K562 (cell line): ENCODE measurements around the gene RNF187. TPM values are rescaled to one million over a fixed set of nuclear protein-coding genes. Genes with fewer than 3 reads are reported as not detected.
A peak's percentile ranks its signal among the peaks of the same experiment; 100 is the strongest.

ENCODE experiments used
- ARID1B ChIP-seq: fragments of 450-650 bp; IDR thresholded peaks from 2 replicates; pipeline ENCODE4 v1.6.1; 2016; ENCODE audit warnings: antibody characterized with exemption, mild to moderate bottlenecking, inconsistent platforms
- ASH1L ChIP-seq: fragments of 450-650 bp; IDR thresholded peaks from 2 replicates; pipeline ENCODE4 v1.6.1; 2018; ENCODE audit warnings: borderline replicate concordance, mild to moderate bottlenecking, low read depth; ENCODE audit not compliant: partially characterized antibody
- CBFB ChIP-seq: sonication (generic); formaldehyde crosslinking; IDR thresholded peaks from 2 replicates; pipeline ENCODE4 v1.4.0; 2020; ENCODE audit warnings: mild to moderate bottlenecking, missing genetic modification reagents
- CHD4 ChIP-seq: fragments of 200-600 bp; sonication (generic); IDR thresholded peaks from 3 replicates; pipeline ENCODE4 v1.6.1; 2012; ENCODE audit warnings: low read depth, mild to moderate bottlenecking, mixed read lengths, low read length, inconsistent platforms; ENCODE audit not compliant: insufficient read depth, insufficient replicate concordance, poor library complexity, severe bottlenecking
- CSDE1 ChIP-seq, 2 experiments: fragments of 450-650 bp; IDR thresholded peaks; 2 replicates each; pipeline ENCODE4 v1.6.1; 2016; ENCODE audit warnings: mild to moderate bottlenecking in 1 of 2
- KAT2B ChIP-seq: IDR thresholded peaks from one replicate; pipeline ENCODE4 v1.6.1; 2012; ENCODE audit warnings: low read depth, mild to moderate bottlenecking, control low read depth, inconsistent platforms, low read length, moderate library complexity
- KHSRP ChIP-seq: fragments of 450-650 bp; IDR thresholded peaks from 2 replicates; pipeline ENCODE4 v1.6.1; 2017
- PCBP1 ChIP-seq: fragments of 200-400 bp; formaldehyde crosslinking; IDR thresholded peaks from 2 replicates; pipeline ENCODE4 v1.6.1; 2018; ENCODE audit warnings: mild to moderate bottlenecking, low read depth, low read length; ENCODE audit not compliant: poor library complexity, severe bottlenecking
- PHB2 ChIP-seq: fragments of 450-650 bp; IDR thresholded peaks from 2 replicates; pipeline ENCODE4 v1.6.1; 2017; ENCODE audit warnings: low read depth
- TSC22D4 ChIP-seq: fragments of 450-650 bp; IDR thresholded peaks from 2 replicates; pipeline ENCODE4 v1.6.1; 2016; ENCODE audit warnings: missing genetic modification characterization, missing biosample characterization, control low read depth
- ZBTB9 ChIP-seq: fragments of 450-650 bp; formaldehyde crosslinking; IDR thresholded peaks from 2 replicates; pipeline ENCODE4 v1.4.0; 2020; ENCODE audit warnings: mild to moderate bottlenecking, moderate library complexity
- ZFP1 ChIP-seq: fragments of 450-650 bp; formaldehyde crosslinking; IDR thresholded peaks from 2 replicates; pipeline ENCODE4 v1.4.0; 2020; ENCODE audit warnings: mild to moderate bottlenecking, mixed read lengths
- ZNF277 ChIP-seq: fragments of 250-450 bp; sonication (Bioruptor Pico); IDR thresholded peaks from 2 replicates; pipeline ENCODE4 v1.8.0; 2022; ENCODE audit warnings: inconsistent platforms, mild to moderate bottlenecking, moderate library complexity, borderline replicate concordance
- ZNF639 ChIP-seq, 2 experiments: fragments of 200-800 bp in 1 of 2; sonication (Bioruptor generic) in 1 of 2; sonication (generic) in 1 of 2; formaldehyde crosslinking in 1 of 2; IDR thresholded peaks in 1 of 2; conservative IDR thresholded peaks in 1 of 2; 2 replicates each; pipeline versions ENCODE4 v1.5.0 to v1.6.1; 2016 to 2020; ENCODE audit warnings: missing compliant biosample characterization in 1 of 2, missing genetic modification characterization in 1 of 2, missing genetic modification reagents in 1 of 2
- ZNF707 ChIP-seq: fragments of 250-450 bp; sonication (Bioruptor Pico); conservative IDR thresholded peaks from 2 replicates; pipeline ENCODE4 v1.8.0; 2022; ENCODE audit warnings: inconsistent platforms, mild to moderate bottlenecking, moderate library complexity
- ZNF830 ChIP-seq: fragments of 250-450 bp; sonication (Bioruptor Pico); IDR thresholded peaks from 2 replicates; pipeline ENCODE4 v1.5.0; 2021; ENCODE audit warnings: mild to moderate bottlenecking
- polyA plus RNA-seq, 8 experiments: library from polyadenylated mRNA; depleted of rRNA in 4 of 8; stranded (reverse) in 5 of 8; unstranded in 3 of 8; fragments of >200 nt; fragmentation: Nextera tagmentation in 2 of 8; fragmentation: Illumina TruSeq in 1 of 8; extraction: Ambion mirVana in 2 of 8; extraction: Trizol in 1 of 8; gene quantifications; 2 replicates each; pipeline versions ENCODE4 v1.2.1 to v1.2.3, GENCODE V29; 2011 to 2014; ENCODE audit warnings: inconsistent platforms in 1 of 8, missing spikeins in 1 of 8
- total RNA-seq, 7 experiments: library from RNA; depleted of rRNA in 6 of 7; stranded (reverse); fragments of >200 nt in 6 of 7; fragmentation: Illumina TruSeq in 2 of 7; extraction: Trizol in 2 of 7; gene quantifications; 2 replicates each; pipeline versions ENCODE4 v1.2.1 to v1.2.3, GENCODE V29; 2011 to 2021; ENCODE audit warnings: low replicate concordance in 1 of 7
- TF ChIP-seq, protein P1 (sequence below): fragments of 450-650 bp; conservative IDR thresholded peaks from 2 replicates; pipeline ENCODE4 v1.6.1; 2016; ENCODE audit warnings: missing genetic modification characterization, low read depth, mild to moderate bottlenecking, missing compliant biosample characterization, moderate library complexity
- TF ChIP-seq, protein P2 (sequence below): sonication (generic); formaldehyde crosslinking; IDR thresholded peaks from 2 replicates; pipeline ENCODE4 v1.8.1; 2022; ENCODE audit warnings: missing genetic modification reagents
- TF ChIP-seq, protein P3 (sequence below): fragments of 250-450 bp; sonication (Bioruptor Pico); IDR thresholded peaks from 2 replicates; pipeline ENCODE4 v1.4.0; 2020; ENCODE audit warnings: mild to moderate bottlenecking

The RNF187 gene
- total and polyA plus RNA-seq, 9 of the 15 experiments (the other 6 are each of a cell fraction or from before 2014, with no cell fraction given) = 2.3 to 119 (median 41.9) TPM

- TF ChIP-seq CBFB (CRISPR knock-in tag) = no peak
- TF ChIP-seq ASH1L = no peak
- TF ChIP-seq CHD4 = no peak
- peak in 1 of 2 experiments; percentile 95; a peak in 2 of 4 replicates for TF ChIP-seq ZNF639 (CRISPR knock-in tag; conservative IDR thresholded peaks at IDR 0.05 in 1 of 2, IDR thresholded peaks at IDR 0.05 in 1 of 2)
- TF ChIP-seq ZNF707 (CRISPR knock-in tag) = no peak
- TF ChIP-seq TSC22D4 (tag) = no peak
- TF ChIP-seq KHSRP = peak; percentile 85
- TF ChIP-seq, protein P1, sequence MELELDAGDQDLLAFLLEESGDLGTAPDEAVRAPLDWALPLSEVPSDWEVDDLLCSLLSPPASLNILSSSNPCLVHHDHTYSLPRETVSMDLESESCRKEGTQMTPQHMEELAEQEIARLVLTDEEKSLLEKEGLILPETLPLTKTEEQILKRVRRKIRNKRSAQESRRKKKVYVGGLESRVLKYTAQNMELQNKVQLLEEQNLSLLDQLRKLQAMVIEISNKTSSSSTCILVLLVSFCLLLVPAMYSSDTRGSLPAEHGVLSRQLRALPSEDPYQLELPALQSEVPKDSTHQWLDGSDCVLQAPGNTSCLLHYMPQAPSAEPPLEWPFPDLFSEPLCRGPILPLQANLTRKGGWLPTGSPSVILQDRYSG = peak; percentile 84
- TF ChIP-seq ZNF277 (CRISPR knock-in tag) = no peak
- TF ChIP-seq PCBP1 = no peak
- TF ChIP-seq, protein P2, sequence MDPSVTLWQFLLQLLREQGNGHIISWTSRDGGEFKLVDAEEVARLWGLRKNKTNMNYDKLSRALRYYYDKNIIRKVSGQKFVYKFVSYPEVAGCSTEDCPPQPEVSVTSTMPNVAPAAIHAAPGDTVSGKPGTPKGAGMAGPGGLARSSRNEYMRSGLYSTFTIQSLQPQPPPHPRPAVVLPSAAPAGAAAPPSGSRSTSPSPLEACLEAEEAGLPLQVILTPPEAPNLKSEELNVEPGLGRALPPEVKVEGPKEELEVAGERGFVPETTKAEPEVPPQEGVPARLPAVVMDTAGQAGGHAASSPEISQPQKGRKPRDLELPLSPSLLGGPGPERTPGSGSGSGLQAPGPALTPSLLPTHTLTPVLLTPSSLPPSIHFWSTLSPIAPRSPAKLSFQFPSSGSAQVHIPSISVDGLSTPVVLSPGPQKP (CRISPR knock-in tag) = no peak
- TF ChIP-seq CSDE1 (IDR thresholded peaks at IDR 0.05) = no peak
- TF ChIP-seq ZNF830 (CRISPR knock-in tag) = no peak
- TF ChIP-seq ZBTB9 = no peak; the same call in 1 of the 2 replicates
- peak; percentile 98 for TF ChIP-seq PHB2
- TF ChIP-seq ARID1B = peak; percentile 100
- TF ChIP-seq, protein P3, sequence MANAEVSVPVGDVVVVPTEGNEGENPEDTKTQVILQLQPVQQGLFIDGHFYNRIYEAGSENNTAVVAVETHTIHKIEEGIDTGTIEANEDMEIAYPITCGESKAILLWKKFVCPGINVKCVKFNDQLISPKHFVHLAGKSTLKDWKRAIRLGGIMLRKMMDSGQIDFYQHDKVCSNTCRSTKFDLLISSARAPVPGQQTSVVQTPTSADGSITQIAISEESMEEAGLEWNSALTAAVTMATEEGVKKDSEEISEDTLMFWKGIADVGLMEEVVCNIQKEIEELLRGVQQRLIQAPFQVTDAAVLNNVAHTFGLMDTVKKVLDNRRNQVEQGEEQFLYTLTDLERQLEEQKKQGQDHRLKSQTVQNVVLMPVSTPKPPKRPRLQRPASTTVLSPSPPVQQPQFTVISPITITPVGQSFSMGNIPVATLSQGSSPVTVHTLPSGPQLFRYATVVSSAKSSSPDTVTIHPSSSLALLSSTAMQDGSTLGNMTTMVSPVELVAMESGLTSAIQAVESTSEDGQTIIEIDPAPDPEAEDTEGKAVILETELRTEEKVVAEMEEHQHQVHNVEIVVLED (CRISPR knock-in tag) = no peak; the same call in 1 of the 2 replicates
- TF ChIP-seq KAT2B = no peak
- TF ChIP-seq ZFP1 (CRISPR knock-in tag) = no peak
These were observed 26.2 kb downstream of the RNF187 start (continued) for GRCh38 chr1:228513236-228513900.
